Activated CD4-positive, alpha-beta T cell treated with anti-CD3 and anti-CD28 coated beads, Interleukin-2, amount 10 ng/mL, durations not matched to agents 24 days and 14 days (primary cell): ENCODE data around the gene MCM7. TPM values are rescaled to one million over a fixed set of nuclear protein-coding genes. Genes with fewer than 3 reads are reported as not detected.

Experiments used
- DNase-seq: peaks from one replicate; pipeline ENCODE4 v3.0.0; 2022
- H3K27ac Mint-ChIP-seq: one replicate; pipeline ENCODE4 v1.8.0; 2022; ENCODE audit warnings: mild to moderate bottlenecking, mixed read lengths
- H3K27me3 Mint-ChIP-seq: one replicate; pipeline ENCODE4 v1.8.0; 2022; ENCODE audit warnings: mixed read lengths
- H3K36me3 Mint-ChIP-seq: one replicate; pipeline ENCODE4 v1.8.0; 2022; ENCODE audit warnings: low read depth, mild to moderate bottlenecking, mixed read lengths
- H3K4me1 Mint-ChIP-seq: one replicate; pipeline ENCODE4 v1.8.0; 2021; ENCODE audit warnings: mixed read lengths
- H3K4me3 Mint-ChIP-seq: one replicate; pipeline ENCODE4 v1.8.0; 2022; ENCODE audit warnings: mild to moderate bottlenecking, moderate library complexity, mixed read lengths
- H3K9me3 Mint-ChIP-seq: one replicate; pipeline ENCODE4 v1.8.0; 2021; ENCODE audit warnings: mixed read lengths
- intact Hi-C: fragments of 100-400 bp; cut with micrococcal nuclease; formaldehyde crosslinking; loops from one replicate; pipeline ENCODE4 v1.15.1; 2023
- total RNA-seq: library from RNA; stranded (reverse); gene quantifications from 2 replicates; pipeline ENCODE4 v1.2.3, GENCODE V29; 2022

Gene MCM7
- total RNA-seq, 1 donor from 2014 or later, result 464 TPM

DNA sequence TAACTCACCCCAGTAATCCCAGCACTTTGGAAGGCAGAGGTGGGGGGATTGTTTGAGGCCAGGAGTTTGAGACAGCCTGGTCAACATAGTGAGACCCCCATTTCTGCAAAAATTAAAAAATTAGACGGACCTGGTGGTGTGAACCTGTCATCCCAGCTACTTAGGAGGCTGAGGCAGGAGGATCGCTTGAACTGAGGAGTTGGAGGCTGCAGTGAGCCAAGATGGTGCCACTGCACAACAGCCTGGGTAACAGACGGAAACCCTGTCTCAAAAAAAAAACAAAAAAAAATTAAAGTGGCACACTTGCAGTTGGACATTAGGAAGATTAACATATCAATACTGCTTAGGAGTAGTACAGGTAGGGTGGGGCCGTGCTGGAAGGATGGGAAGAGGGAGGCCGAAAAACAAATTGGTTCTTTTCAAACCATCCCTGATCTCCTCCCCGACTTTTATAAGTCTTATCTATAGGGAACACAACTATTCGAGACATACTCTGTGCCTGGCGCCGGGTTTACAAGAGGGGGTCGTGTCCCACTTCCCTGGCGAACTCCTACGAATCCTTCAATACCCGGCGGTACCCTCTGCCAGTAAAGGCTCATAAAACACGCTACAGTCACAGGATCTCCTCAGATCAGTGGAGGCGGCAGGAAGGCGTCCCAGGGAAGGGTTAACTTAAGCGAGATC lies 17.3 kb upstream of the MCM7 start:
- no peak for DNase-seq
- Mint-ChIP-seq H3K27ac (peak overlapping the region; percentile 96), H3K36me3 (peaks cover 18% of the 10 kb centered on the region), H3K9me3 (no peaks in the 10 kb centered on the region), H3K4me1 (peaks cover 16% of the 10 kb centered on the region), H3K4me3 (peak overlapping the region; percentile 84), H3K27me3 (no peaks in the 10 kb centered on the region)
- intact Hi-C loops, result loop anchor here (1.0 to 2.0 kb wide), 4 partner anchors 9 to 310 kb away; partner anchors contain the start of genes AP4M1, MCM7, MEPCE and ZCWPW1

GRCh38 chr7:100115026-100115425 lies 13.8 kb upstream of the MCM7 start:
- Mint-ChIP-seq H3K27me3 (no peaks in the 10 kb centered on the region), H3K9me3 (no peaks in the 10 kb centered on the region), H3K27ac (no peak overlapping the region), H3K36me3 (peaks cover 31% of the 10 kb centered on the region), H3K4me3 (no peak overlapping the region), H3K4me1 (peaks cover 9% of the 10 kb centered on the region)
- no peak for DNase-seq
- intact Hi-C loops, result no loop called here

GRCh38 chr7:100111914-100112313 lies 10.7 kb upstream of the MCM7 start:
- DNase-seq, result no peak
- no peaks in the 10 kb centered on the region for H3K9me3 Mint-ChIP-seq
- intact Hi-C loops, result no loop called here
- peaks cover 2% of the 10 kb centered on the region for H3K4me1 Mint-ChIP-seq
- no peak overlapping the region for H3K4me3 Mint-ChIP-seq
- peaks cover 50% of the 10 kb centered on the region for H3K36me3 Mint-ChIP-seq
- H3K27ac Mint-ChIP-seq, result no peak overlapping the region
- no peaks in the 10 kb centered on the region for H3K27me3 Mint-ChIP-seq

DNA sequence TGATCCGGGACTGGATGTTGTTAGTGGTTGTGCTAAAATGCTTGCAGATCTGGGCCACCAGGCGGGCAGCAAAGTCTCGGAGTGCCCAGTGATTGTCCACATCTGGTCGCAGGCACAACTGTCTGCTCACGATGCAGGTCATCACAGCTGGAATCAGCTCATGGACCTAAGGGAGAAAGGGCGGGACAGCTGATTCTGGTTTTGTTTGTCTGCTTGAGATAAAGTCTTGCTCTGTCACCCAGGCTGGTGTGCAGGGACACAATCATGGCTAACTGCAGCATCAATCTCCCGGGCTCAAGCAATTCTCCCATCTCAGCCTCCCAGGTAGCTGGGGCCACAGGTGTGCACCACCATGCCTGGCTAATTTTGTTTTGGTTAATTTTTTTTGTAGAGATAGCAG lies 10.0 kb upstream of the MCM7 start:
- intact Hi-C loops, result no loop called here
- H3K4me3 Mint-ChIP-seq, result no peak overlapping the region
- no peaks in the 10 kb centered on the region for H3K27me3 Mint-ChIP-seq
- peaks cover 2% of the 10 kb centered on the region for H3K4me1 Mint-ChIP-seq
- peaks cover 53% of the 10 kb centered on the region for H3K36me3 Mint-ChIP-seq
- H3K27ac Mint-ChIP-seq, result no peak overlapping the region
- DNase-seq, result no peak
- H3K9me3 Mint-ChIP-seq, result no peaks in the 10 kb centered on the region

GRCh38 chr7:100109521-100110163 lies 8.4 kb upstream of the MCM7 start:
- peaks cover 50% of the 10 kb centered on the region for H3K36me3 Mint-ChIP-seq
- H3K27ac Mint-ChIP-seq, result no peak overlapping the region

GRCh38 chr7:100107890-100108289 lies 6.7 kb upstream of the MCM7 start:
- intact Hi-C loops, result no loop called here
- peaks cover 50% of the 10 kb centered on the region for H3K36me3 Mint-ChIP-seq

More at GRCh38 chr7:100109521-100110163, 8.4 kb upstream of the MCM7 start:
- intact Hi-C loops, result no loop called here
- no peaks in the 10 kb centered on the region for H3K4me1 Mint-ChIP-seq
- no peaks in the 10 kb centered on the region for H3K9me3 Mint-ChIP-seq
- H3K27me3 Mint-ChIP-seq, result no peaks in the 10 kb centered on the region
- no peak overlapping the region for H3K4me3 Mint-ChIP-seq
- no peak for DNase-seq

GRCh38 chr7:100107125-100107737 lies 6.0 kb upstream of the MCM7 start:
- H3K36me3 Mint-ChIP-seq, result peaks cover 46% of the 10 kb centered on the region
- no peak overlapping the region for H3K4me3 Mint-ChIP-seq
- H3K27ac Mint-ChIP-seq, result no peak overlapping the region
- intact Hi-C loops, result no loop called here
- H3K4me1 Mint-ChIP-seq, result peaks cover 3% of the 10 kb centered on the region
- no peak for DNase-seq
- no peaks in the 10 kb centered on the region for H3K9me3 Mint-ChIP-seq
- H3K27me3 Mint-ChIP-seq, result no peaks in the 10 kb centered on the region

More at GRCh38 chr7:100107890-100108289, 6.7 kb upstream of the MCM7 start:
- no peak overlapping the region for H3K4me3 Mint-ChIP-seq
- H3K9me3 Mint-ChIP-seq, result no peaks in the 10 kb centered on the region
- DNase-seq, result no peak
- H3K27me3 Mint-ChIP-seq, result no peaks in the 10 kb centered on the region
- H3K27ac Mint-ChIP-seq, result no peak overlapping the region
- H3K4me1 Mint-ChIP-seq, result no peaks in the 10 kb centered on the region

DNA sequence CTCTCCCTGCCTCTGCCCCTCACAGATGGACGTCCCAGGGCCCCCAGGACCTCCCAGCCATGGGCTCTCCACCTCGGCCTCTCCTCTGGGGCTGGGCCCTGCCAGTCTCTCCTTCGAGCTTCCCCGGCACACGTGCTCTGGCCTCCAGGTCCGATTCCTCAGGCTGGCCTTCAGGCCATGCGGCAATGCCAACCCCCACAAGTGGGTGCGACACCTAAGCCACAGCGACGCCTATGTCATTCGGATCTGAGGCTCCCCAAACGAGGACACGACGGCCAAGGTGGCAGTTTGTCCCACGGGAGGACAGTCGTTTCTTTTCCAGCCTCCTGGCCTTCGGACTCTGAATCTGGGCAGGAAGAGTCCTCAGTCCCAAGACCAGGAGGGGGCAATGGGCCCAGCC lies 5.4 kb upstream of the MCM7 start:
- Mint-ChIP-seq H3K27ac (no peak overlapping the region), H3K4me3 (no peak overlapping the region), H3K36me3 (peaks cover 44% of the 10 kb centered on the region), H3K9me3 (no peaks in the 10 kb centered on the region), H3K27me3 (no peaks in the 10 kb centered on the region), H3K4me1 (peaks cover 3% of the 10 kb centered on the region)
- intact Hi-C loops, result no loop called here
- no peak for DNase-seq

GRCh38 chr7:100105534-100105933 lies 4.3 kb upstream of the MCM7 start:
- H3K27ac Mint-ChIP-seq, result no peak overlapping the region
- H3K4me1 Mint-ChIP-seq, result peaks cover 5% of the 10 kb centered on the region
- H3K27me3 Mint-ChIP-seq, result no peaks in the 10 kb centered on the region
- intact Hi-C loops, result no loop called here
- no peak for DNase-seq
- no peaks in the 10 kb centered on the region for H3K9me3 Mint-ChIP-seq
- H3K4me3 Mint-ChIP-seq, result no peak overlapping the region
- H3K36me3 Mint-ChIP-seq, result peaks cover 38% of the 10 kb centered on the region

- peaks cover 25% of the 10 kb centered on the region for H3K4me1 Mint-ChIP-seq
- DNase-seq, result no peak
- H3K27ac Mint-ChIP-seq, result no peak overlapping the region
- no peaks in the 10 kb centered on the region for H3K27me3 Mint-ChIP-seq
- intact Hi-C loops, result no loop called here
- no peaks in the 10 kb centered on the region for H3K9me3 Mint-ChIP-seq
- H3K36me3 Mint-ChIP-seq, result peaks cover 43% of the 10 kb centered on the region
- peak overlapping the region; percentile 94 for H3K4me3 Mint-ChIP-seq
Measured at GRCh38 chr7:100102950-100103840, 2.0 kb upstream of the MCM7 start.

DNA sequence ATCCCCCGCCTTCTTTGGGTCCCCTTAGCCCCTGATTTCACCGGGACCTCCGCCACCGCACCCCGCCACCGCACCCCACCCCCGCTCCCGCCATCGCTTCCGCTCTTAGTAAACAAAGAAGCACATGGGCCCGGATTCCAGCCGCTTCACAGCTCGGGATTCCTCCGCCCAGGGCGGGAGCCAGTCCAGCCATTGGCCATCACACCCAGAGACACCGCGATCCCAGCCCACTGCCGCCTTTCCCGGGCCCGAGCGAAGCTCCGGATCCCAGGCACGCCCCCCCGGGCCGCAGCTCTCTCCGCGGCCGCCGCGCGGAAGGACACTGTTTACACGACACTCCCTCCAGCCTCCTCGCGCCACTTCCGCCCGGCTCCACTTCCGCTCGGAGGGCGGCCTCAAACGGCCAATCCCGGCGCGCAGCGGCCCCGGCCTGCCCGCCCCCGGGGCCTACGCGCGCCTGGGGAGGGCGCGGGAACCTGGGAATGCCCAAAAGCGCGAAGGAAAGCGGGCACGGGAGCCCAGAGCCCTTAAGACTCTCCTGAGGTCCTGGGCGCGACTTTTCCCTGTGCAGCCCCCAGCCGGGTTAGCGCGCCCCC lies 679 bp downstream of the MCM7 start:
- H3K9me3 Mint-ChIP-seq, result no peaks in the 10 kb centered on the region
- peak overlapping the region; percentile 94 for H3K4me3 Mint-ChIP-seq
- DNase-seq, result peak; percentile 97
- intact Hi-C loops, result loop anchor here (1.0 to 2.0 kb wide), 8 partner anchors 11 to 752 kb away; partner anchors contain the start of genes CNPY4, LAMTOR4, SLC12A9 and TAF6
- peaks cover 52% of the 10 kb centered on the region for H3K36me3 Mint-ChIP-seq
- H3K27me3 Mint-ChIP-seq, result no peaks in the 10 kb centered on the region
- H3K4me1 Mint-ChIP-seq, result peaks cover 37% of the 10 kb centered on the region
- peak overlapping the region; percentile 94 for H3K27ac Mint-ChIP-seq

DNA sequence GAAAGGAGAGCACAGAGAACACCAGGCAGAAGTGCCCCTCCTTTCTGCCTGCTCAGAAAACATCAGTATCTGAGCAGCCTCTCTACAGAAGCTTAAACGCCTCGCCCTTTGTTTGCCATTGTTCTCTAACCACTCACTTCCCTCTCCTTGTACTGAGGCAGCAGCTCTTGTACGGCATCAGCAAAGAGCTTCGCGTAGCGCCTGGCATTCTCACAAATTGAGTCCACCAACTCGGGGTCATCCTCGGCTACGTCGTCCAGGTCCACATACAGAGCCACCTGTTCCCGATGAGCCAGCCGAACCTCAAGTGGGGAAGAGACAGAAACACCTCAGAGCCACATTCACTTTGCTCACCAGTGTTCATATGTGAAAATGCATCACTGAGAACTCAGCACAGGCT lies 1.7 kb downstream of the MCM7 start:
- Mint-ChIP-seq H3K4me1 (peaks cover 41% of the 10 kb centered on the region), H3K4me3 (peak overlapping the region; percentile 94), H3K27ac (peak overlapping the region; percentile 94), H3K36me3 (peaks cover 62% of the 10 kb centered on the region), H3K9me3 (no peaks in the 10 kb centered on the region), H3K27me3 (no peaks in the 10 kb centered on the region)
- intact Hi-C loops, result no loop called here
- no peak for DNase-seq

DNA sequence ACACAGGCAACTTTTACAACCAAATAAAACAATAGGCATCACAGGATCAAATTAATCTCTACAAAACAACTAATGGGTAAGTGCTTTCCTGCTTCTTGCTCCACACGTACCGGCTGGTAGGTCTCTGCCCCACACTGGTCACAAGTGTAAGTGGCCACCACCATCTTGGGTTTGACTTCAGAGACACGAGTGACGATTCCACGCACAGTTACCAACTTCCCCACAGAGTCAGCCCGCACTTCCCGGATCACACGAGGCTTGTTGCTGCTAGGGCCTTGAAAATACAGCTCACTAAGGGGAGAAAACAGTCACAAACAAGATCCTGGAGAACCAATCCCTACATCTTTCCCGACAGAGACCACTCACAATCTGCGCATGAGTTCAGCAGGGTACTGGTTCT lies 2.3 kb downstream of the MCM7 start:
- intact Hi-C loops, result no loop called here
- Mint-ChIP-seq H3K27me3 (no peaks in the 10 kb centered on the region), H3K27ac (peak overlapping the region; percentile 62), H3K36me3 (peaks cover 66% of the 10 kb centered on the region), H3K9me3 (no peaks in the 10 kb centered on the region), H3K4me3 (peak overlapping the region; percentile 94), H3K4me1 (peaks cover 41% of the 10 kb centered on the region)
- DNase-seq, result no peak
